ENCODE results near the gene TTK.
"Not testable (repeated sequence)": the region's sequence is repeated elsewhere in the genome, so short reads cannot be mapped to it uniquely, and the experiment has no call there.

Gene TTK

GRCh38 chr6:80060774-80061173 is 56.3 kb downstream of the TTK start:
- TF ChIP-seq, protein P1, sequence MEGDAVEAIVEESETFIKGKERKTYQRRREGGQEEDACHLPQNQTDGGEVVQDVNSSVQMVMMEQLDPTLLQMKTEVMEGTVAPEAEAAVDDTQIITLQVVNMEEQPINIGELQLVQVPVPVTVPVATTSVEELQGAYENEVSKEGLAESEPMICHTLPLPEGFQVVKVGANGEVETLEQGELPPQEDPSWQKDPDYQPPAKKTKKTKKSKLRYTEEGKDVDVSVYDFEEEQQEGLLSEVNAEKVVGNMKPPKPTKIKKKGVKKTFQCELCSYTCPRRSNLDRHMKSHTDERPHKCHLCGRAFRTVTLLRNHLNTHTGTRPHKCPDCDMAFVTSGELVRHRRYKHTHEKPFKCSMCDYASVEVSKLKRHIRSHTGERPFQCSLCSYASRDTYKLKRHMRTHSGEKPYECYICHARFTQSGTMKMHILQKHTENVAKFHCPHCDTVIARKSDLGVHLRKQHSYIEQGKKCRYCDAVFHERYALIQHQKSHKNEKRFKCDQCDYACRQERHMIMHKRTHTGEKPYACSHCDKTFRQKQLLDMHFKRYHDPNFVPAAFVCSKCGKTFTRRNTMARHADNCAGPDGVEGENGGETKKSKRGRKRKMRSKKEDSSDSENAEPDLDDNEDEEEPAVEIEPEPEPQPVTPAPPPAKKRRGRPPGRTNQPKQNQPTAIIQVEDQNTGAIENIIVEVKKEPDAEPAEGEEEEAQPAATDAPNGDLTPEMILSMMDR (IDR thresholded peaks at IDR 0.05; ENCODE audit: control insufficient read depth, extremely low read depth, insufficient read depth), result no peak
- DNase-seq (ENCODE audit: low read depth), result no peak
- H3K4me3 ChIP-seq (ENCODE audit: low read depth, low read length), result no peak overlapping the region

GRCh38 chr6:80068146-80068545 is 63.7 kb downstream of the TTK start:
- DNase-seq (ENCODE audit: low read depth); H3K4me3 ChIP-seq (ENCODE audit: low read depth, low read length): not testable (repeated sequence)

DNA sequence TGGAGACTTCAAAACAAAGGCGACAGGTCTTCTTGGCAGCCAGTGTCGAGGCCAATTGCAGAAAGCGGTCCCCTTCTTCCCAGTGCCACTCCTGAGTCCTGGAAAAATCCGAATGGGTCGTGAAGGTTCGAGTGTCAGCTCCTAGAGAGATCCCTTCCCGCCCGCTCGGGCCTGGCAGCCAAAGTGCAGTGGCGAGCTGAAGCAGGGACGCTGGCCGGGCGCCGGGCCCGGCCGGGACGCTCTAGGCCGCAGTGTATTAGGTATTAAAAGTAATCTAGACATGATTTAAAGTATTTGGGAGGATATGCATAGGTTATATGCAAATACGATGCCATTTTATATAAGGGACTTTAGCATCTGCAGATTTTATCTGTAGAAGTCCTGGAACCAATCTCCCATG is 66.0 kb downstream of the TTK start:
- H3K4me3 ChIP-seq (ENCODE audit: low read depth, low read length); DNase-seq (ENCODE audit: low read depth): not testable (repeated sequence)

- TF ChIP-seq, protein P1 (IDR thresholded peaks at IDR 0.05; ENCODE audit: control insufficient read depth, extremely low read depth, insufficient read depth), result no peak
- no peak for DNase-seq (ENCODE audit: low read depth)
- no peak overlapping the region for H3K4me3 ChIP-seq (ENCODE audit: low read depth, low read length)
Observed at GRCh38 chr6:80077067-80077466, 72.6 kb downstream of the TTK start.

- H3K4me3 ChIP-seq (ENCODE audit: low read depth, low read length), result no peak overlapping the region
- TF ChIP-seq, protein P1 (IDR thresholded peaks at IDR 0.05; ENCODE audit: control insufficient read depth, extremely low read depth, insufficient read depth), result no peak
- no peak for DNase-seq (ENCODE audit: low read depth)
Observed at GRCh38 chr6:80088637-80089036, 84.2 kb downstream of the TTK start.

DNA sequence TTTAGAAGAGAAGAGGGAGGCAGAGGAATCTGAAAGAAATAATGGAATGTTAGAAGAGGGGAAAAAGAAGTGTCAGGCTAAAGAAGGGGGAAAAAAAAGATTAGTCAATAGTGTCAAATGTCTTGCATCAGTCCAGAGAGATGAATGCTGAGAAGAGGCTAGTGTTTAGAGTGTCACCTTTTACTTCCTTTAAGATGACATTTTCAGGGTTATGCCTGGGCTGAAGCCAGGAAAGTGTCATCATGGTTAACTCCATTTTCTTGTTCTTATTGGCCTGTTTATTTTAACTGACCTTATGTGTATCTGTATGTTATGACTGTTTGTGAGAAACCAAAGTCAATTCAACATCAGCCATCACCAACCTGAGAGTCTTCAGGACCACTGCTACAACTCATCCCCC is 87.1 kb downstream of the TTK start:
- H3K4me3 ChIP-seq (ENCODE audit: low read depth, low read length), result no peak overlapping the region
- TF ChIP-seq, protein P1 (IDR thresholded peaks at IDR 0.05; ENCODE audit: control insufficient read depth, extremely low read depth, insufficient read depth), result no peak
- DNase-seq (ENCODE audit: low read depth), result no peak

Data from LNCaP clone FGC (cell line).